GM13976 (cell line): Measurements from ENCODE around the gene ABLIM3.

Source experiments
- DNase-seq: peaks from one replicate; pipeline ENCODE4 v3.0.0; 2012; ENCODE audit warnings: low spot score
- in situ Hi-C: fragments of 300-500 bp; cut with MboI; formaldehyde crosslinking; loops from one replicate; pipeline ENCODE4 v1.12.0; 2022; ENCODE audit warnings: low sequenced_read_pairs, mixed read lengths, inconsistent platforms; ENCODE audit not compliant: unreplicated experiment
- TF ChIP-seq, protein P1 (sequence below): IDR thresholded peaks from 2 replicates; pipeline ENCODE4 v1.5.1; 2012; ENCODE audit warnings: borderline replicate concordance, mild to moderate bottlenecking; ENCODE audit not compliant: insufficient read depth; ENCODE audit errors: extremely low read depth, missing control alignments, control extremely low read depth

Gene ABLIM3

GRCh38 chr5:149141224-149141956 lies at the start of gene ABLIM3:
Gene ABLIM3 (plus strand): TSS chr5:149141493. CDS start chr5:149142096, 603 bp downstream.
- DNase-seq, result peak; percentile 88
- in situ Hi-C loops, result no loop called here
- TF ChIP-seq, protein P1, sequence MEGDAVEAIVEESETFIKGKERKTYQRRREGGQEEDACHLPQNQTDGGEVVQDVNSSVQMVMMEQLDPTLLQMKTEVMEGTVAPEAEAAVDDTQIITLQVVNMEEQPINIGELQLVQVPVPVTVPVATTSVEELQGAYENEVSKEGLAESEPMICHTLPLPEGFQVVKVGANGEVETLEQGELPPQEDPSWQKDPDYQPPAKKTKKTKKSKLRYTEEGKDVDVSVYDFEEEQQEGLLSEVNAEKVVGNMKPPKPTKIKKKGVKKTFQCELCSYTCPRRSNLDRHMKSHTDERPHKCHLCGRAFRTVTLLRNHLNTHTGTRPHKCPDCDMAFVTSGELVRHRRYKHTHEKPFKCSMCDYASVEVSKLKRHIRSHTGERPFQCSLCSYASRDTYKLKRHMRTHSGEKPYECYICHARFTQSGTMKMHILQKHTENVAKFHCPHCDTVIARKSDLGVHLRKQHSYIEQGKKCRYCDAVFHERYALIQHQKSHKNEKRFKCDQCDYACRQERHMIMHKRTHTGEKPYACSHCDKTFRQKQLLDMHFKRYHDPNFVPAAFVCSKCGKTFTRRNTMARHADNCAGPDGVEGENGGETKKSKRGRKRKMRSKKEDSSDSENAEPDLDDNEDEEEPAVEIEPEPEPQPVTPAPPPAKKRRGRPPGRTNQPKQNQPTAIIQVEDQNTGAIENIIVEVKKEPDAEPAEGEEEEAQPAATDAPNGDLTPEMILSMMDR, result peak; percentile 95

DNA sequence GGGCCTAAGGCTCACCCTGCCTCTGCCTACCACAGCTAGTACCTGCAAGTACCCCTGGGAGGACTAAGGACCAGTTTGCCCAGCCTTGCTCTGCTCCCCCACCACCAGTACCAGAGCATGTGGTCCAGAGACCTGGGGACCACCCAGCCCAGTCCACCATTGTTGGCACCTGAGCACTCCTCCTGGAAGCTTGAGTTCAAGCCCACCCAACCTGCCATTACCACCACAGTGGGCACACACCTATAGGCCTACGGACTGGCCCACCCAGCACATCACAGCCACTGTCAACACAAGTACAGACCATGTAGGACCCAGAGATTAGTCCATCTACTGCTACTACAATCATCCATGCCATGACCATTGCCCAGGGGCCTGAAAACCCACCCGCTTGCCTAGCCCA lies 47.7 kb upstream of the ABLIM3 start:
- in situ Hi-C loops, result no loop called here
- DNase-seq, result no peak
- TF ChIP-seq, protein P1, result no peak

DNA sequence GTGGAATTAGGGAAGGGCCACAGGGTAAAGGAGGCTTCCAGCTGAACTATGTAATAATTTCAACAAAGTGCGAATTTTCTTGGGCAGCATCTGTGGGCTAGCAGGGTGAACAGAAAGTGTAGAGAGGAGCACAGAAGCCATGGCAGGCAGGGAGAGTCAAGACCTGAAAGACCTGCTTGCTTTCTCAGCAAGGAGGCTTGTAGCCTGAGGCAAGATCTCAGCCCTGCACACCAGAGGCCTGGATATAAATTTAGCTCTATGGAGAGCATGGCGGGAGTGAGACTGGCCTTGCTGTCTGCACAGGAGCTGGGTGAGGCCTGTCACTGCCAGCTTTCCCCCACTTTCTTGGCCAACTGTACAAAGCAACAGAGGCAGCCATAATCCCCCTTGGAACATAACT lies 46.3 kb upstream of the ABLIM3 start:
- no peak for DNase-seq
- in situ Hi-C loops, result no loop called here
- TF ChIP-seq, protein P1, result no peak

GRCh38 chr5:149099920-149100319 lies 41.4 kb upstream of the ABLIM3 start:
- TF ChIP-seq, protein P1, result no peak
- DNase-seq, result no peak
- in situ Hi-C loops, result no loop called here

DNA sequence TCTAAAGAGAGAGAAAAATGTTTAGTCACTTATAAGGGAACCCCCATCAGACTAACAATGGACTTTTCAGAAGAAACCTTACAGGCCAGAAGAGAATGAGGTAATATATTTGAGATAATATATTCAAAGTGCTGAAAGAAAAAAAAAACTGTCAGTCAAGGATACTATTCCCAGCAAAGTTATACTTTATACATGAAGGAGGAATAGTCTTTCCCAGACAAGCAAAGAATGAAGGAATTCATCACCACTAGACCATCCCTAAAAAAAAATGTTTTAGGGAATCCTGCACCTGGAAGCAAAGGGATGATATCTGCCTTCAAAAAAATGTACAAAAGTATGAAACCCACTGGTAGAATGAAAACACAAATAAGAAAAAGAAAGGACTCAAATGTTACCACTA lies 41.0 kb upstream of the ABLIM3 start:
- TF ChIP-seq, protein P1, result no peak
- in situ Hi-C loops, result no loop called here
- no peak for DNase-seq

DNA sequence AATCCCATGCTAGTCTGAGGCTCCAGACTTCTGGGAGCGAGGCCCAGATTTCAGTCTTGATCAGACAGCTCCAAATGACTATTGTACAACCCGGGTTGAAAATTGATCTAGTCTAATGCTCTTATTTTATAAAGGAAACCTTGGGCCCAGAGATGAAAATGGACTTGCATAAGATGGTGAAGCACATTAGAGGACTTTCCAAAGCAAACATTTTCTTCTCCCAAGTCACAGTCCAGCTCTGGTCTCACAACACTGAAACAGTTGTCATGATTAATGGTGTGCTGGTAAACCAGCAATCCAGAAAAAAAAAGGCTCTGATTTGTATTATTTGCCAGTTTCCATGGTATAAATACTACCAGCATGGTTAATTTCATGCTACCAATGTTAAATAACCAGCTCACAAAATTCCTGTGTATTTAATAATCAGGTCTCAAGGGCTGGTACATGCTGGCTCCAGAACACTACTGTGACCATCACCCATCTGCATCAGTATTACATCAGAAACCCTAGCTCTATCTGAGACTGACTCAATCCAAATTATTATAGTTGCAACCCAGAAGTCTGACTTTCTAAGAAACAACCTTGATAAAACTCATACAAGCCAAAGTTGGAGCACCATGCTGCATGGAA lies 32.5 kb upstream of the ABLIM3 start:
- DNase-seq, result no peak
- in situ Hi-C loops, result no loop called here
- TF ChIP-seq, protein P1, result no peak
